Upper lobe of right lung (tissue), 1 donor: ENCODE results near the gene CCDC8. TPM values are rescaled to one million over a fixed set of nuclear protein-coding genes. Genes with fewer than 3 reads are reported as not detected.

Experiments used
- ATAC-seq: fragments of 200-7000 bp; cut with Tn5 transposase; one replicate; pipeline ENCODE4 v1.9.1; 2020; ENCODE audit warnings: mild to moderate bottlenecking, moderate library complexity
- DNase-seq: peaks from one replicate; pipeline ENCODE4 v3.0.0-alpha.2; 2020
- H3K27ac ChIP-seq: fragments of 200-600 bp; one replicate; pipeline ENCODE4 v1.8.0; 2022
- H3K27me3 ChIP-seq: fragments of 200-600 bp; one replicate; pipeline ENCODE4 v1.8.0; 2022; ENCODE audit warnings: mild to moderate bottlenecking
- H3K36me3 ChIP-seq: fragments of 200-600 bp; one replicate; pipeline ENCODE4 v1.8.0; 2022
- H3K4me1 ChIP-seq: fragments of 200-600 bp; one replicate; pipeline ENCODE4 v1.8.0; 2022
- H3K4me3 ChIP-seq: fragments of 200-600 bp; one replicate; pipeline ENCODE4 v1.8.0; 2022; ENCODE audit warnings: mild to moderate bottlenecking
- H3K9me3 ChIP-seq: fragments of 200-600 bp; one replicate; pipeline ENCODE4 v1.8.0; 2022
- intact Hi-C: fragments of 100-400 bp; cut with DNase I; formaldehyde crosslinking; loops from one replicate; pipeline ENCODE4 v1.11.0; 2022
- total RNA-seq: library from RNA; stranded (reverse); fragmentation: NEBNext Ultra II Directional; extraction: Animal tissue kit (Norgen Biotek cat#: 25700); gene quantifications from one replicate; pipeline ENCODE4 v1.2.1, GENCODE V29; 2021
- TF ChIP-seq, protein P1 (sequence below): fragments of 200-600 bp; IDR thresholded peaks from one replicate; pipeline ENCODE4 v1.8.0; 2022; ENCODE audit warnings: antibody characterized with exemption
- donor health status: DM: no; HTN: yes; CAD: no; lungs with severe emphysema.

Gene CCDC8
- total RNA-seq, 1 donor from 2014 or later = 8.9 TPM

DNA sequence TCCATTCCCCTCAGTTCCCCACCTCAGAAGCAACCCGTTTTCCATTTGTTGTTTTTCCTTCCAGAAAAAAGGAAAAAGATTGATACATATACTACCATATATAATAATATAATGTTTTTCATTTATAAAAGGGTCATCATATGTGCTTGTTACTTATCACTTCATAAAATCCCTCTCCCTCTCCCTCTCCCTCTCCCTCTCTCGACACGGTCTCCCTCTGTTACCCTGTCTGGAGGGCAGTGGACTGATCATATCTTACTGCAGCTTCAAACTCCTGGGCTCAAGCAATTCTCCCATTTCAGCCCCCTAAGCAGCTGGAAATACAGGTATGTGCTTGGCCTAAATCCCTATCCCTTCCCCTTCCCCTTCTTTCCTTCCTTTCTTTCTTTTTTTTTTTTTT lies 40.9 kb upstream of the CCDC8 start:
- Histone ChIP-seq H3K27ac (no peak overlapping the region), H3K36me3 (no peaks in the 10 kb centered on the region), H3K27me3 (peaks cover 5% of the 10 kb centered on the region), H3K9me3 (no peaks in the 10 kb centered on the region), H3K4me3 (no peak overlapping the region), H3K4me1 (no peaks in the 10 kb centered on the region)
- TF ChIP-seq, protein P1, sequence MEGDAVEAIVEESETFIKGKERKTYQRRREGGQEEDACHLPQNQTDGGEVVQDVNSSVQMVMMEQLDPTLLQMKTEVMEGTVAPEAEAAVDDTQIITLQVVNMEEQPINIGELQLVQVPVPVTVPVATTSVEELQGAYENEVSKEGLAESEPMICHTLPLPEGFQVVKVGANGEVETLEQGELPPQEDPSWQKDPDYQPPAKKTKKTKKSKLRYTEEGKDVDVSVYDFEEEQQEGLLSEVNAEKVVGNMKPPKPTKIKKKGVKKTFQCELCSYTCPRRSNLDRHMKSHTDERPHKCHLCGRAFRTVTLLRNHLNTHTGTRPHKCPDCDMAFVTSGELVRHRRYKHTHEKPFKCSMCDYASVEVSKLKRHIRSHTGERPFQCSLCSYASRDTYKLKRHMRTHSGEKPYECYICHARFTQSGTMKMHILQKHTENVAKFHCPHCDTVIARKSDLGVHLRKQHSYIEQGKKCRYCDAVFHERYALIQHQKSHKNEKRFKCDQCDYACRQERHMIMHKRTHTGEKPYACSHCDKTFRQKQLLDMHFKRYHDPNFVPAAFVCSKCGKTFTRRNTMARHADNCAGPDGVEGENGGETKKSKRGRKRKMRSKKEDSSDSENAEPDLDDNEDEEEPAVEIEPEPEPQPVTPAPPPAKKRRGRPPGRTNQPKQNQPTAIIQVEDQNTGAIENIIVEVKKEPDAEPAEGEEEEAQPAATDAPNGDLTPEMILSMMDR = no peak
- peak; percentile 2 for DNase-seq
- no peak for ATAC-seq
- intact Hi-C loops = no loop called here

DNA sequence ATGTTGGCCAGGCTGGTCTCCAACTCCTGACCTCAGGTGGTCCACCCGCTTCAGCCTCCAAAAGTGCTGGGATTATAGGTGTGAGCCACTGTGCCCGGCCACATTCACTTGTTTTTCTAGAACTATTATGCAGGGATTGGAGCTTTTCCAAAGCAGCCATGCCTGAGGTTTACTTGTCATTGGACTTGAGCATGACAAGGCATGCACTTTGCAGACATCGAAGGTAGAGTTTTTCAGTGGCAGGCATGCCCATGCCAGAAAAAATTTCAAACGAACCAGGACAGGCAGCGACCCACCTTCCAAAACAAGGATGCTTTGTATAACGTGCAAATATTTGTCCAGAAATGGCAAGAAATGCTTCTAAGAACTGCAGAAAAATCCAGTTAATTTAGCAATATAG lies 40.3 kb upstream of the CCDC8 start:
- H3K4me1 ChIP-seq = no peaks in the 10 kb centered on the region
- DNase-seq = peak; percentile 6
- TF ChIP-seq, protein P1 = no peak
- no peaks in the 10 kb centered on the region for H3K36me3 ChIP-seq
- H3K9me3 ChIP-seq = no peaks in the 10 kb centered on the region
- H3K4me3 ChIP-seq = no peak overlapping the region
- intact Hi-C loops = no loop called here
- H3K27me3 ChIP-seq = peaks cover 4% of the 10 kb centered on the region
- H3K27ac ChIP-seq = no peak overlapping the region
- ATAC-seq = no peak

DNA sequence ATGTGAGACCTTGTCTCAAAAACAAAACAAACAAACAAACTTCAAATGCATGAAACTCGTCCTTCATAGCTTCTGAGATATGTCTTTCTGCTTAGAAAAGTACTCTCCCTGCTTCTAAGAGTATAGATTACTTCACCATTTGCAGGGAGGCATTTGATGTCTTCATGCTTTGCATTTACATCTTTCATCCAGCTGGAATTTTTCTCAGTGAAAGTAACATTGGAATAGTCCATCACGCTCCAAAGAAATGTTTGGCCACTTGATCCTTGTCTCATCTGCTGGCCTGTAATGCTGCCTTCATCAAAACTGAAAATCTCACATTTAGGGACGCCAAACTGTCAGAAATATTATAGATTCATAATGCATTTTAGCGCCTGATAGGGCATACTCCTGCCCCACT lies 38.8 kb upstream of the CCDC8 start:
- ATAC-seq (no peak), DNase-seq (no peak)
- Histone ChIP-seq H3K9me3 (no peaks in the 10 kb centered on the region), H3K27me3 (peaks cover 4% of the 10 kb centered on the region), H3K4me1 (no peaks in the 10 kb centered on the region), H3K4me3 (no peak overlapping the region), H3K27ac (no peak overlapping the region), H3K36me3 (no peaks in the 10 kb centered on the region)
- intact Hi-C loops = no loop called here
- TF ChIP-seq, protein P1 = no peak

DNA sequence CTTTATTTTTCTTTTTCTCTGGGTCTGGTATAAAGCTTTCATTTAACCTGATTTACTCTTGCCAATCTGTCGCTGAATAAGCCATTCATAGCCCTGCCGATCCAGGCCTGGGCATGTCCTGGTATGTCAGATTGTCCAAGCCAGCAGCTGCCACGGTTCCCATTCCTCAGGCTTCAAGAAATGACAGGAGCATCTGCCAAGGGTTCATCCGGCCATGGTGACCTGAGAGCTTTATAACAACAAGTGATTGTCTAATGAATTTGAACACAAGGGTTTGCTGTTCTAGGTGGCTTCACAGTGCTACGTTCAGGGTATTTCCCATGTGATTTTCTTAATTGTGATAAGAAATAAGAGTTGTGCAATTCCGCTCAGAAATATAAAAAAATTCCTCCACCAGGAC lies 38.0 kb upstream of the CCDC8 start:
- Histone ChIP-seq H3K4me1 (no peaks in the 10 kb centered on the region), H3K9me3 (no peaks in the 10 kb centered on the region), H3K27ac (no peak overlapping the region), H3K27me3 (no peaks in the 10 kb centered on the region), H3K36me3 (no peaks in the 10 kb centered on the region), H3K4me3 (no peak overlapping the region)
- intact Hi-C loops = no loop called here
- TF ChIP-seq, protein P1 = no peak
- ATAC-seq (no peak), DNase-seq (no peak)

DNA sequence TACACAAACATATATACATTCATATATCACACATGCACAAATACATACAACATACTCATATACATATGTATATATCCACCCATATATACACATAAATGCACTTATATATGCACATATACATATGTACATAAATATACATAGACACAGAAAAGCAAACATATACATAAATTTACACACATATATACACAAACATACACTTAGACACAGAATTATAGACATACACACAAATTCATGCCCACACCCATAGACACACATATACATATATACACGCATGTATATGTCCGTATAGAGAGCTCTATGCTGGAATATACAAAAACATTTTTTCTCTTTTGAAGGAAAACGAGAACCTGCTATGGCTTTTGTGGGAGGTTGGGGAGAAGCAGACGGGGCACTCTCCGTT lies 37.4 kb upstream of the CCDC8 start:
- Histone ChIP-seq H3K4me3 (no peak overlapping the region), H3K36me3 (no peaks in the 10 kb centered on the region), H3K4me1 (no peaks in the 10 kb centered on the region), H3K9me3 (no peaks in the 10 kb centered on the region), H3K27ac (no peak overlapping the region), H3K27me3 (no peaks in the 10 kb centered on the region)
- intact Hi-C loops = no loop called here
- TF ChIP-seq, protein P1 = no peak
- DNase-seq (no peak), ATAC-seq (no peak)

DNA sequence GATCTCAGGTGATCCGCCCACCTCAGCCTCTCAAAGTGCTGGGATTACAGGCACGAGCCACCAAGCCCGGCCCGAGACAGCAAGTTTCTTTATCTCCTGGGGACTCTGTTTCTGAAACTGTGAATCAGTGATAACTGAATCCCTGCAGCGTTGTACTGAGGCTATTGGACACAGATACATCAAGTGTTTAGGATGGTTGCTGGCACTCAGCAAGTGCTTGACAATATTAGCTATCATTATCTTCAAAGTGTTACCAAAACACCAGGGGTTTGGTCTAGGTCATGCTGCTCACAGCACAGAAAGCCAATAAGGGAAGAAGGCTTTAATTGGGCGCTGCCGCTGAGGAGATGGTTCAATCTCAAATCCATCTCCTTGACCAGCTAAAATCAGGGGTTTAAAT lies 35.9 kb upstream of the CCDC8 start:
- no peak for DNase-seq
- Histone ChIP-seq H3K27me3 (no peaks in the 10 kb centered on the region), H3K4me1 (no peaks in the 10 kb centered on the region)

More for the DNA sequence above, 35.9 kb upstream of the CCDC8 start:
- ATAC-seq = no peak
- Histone ChIP-seq H3K36me3 (no peaks in the 10 kb centered on the region), H3K9me3 (no peaks in the 10 kb centered on the region), H3K4me3 (no peak overlapping the region), H3K27ac (no peak overlapping the region)
- intact Hi-C loops = no loop called here
- TF ChIP-seq, protein P1 = no peak
